Activated CD4-positive, alpha-beta T cell treated with anti-CD3 and anti-CD28 coated beads, Interleukin-2, Interleukin-4, amounts not matched to agents 100 ng/mL and 50 ng/mL, durations not matched to agents 16 hours and 8 hours (primary cell): Measurements from ENCODE around the gene POLD1.
"Not testable (repeated sequence)": the region's sequence is repeated elsewhere in the genome, so short reads cannot be mapped to it uniquely, and the experiment has no call there.

Experiments
- DNase-seq: peaks from one replicate; pipeline ENCODE4 v3.0.0-alpha.2; 2020; ENCODE audit warnings: low spot score

POLD1 gene

GRCh38 chr19:50435627-50436026 lies 51.5 kb downstream of the POLD1 start:
- no peak for DNase-seq

DNA sequence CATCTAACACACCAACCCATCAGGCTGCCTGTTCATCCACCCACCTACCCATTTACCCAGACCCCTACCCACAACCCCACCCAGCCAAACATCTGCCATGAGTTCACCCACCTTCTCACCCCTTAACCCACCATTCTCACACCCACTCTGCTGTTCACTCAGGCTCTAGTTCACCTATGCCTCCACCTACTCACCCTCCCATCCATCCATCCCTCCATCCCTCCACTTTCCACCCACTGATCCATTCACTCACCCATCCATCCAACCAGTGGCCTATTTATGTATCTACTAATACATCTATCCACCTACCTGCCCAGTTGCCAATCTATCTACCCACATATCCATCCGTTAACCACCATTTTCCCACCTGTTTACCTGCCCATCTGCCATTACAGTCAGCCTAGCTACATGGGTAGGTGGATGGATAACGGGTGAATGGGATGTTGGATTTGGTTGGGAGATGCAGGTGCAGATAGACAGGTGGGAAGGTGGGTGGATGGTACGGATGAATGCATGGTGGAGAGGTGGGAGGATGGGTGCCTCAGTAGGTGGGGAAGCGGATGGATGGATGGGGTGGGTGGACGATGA lies 53.8 kb downstream of the POLD1 start:
- DNase-seq: no peak

DNA sequence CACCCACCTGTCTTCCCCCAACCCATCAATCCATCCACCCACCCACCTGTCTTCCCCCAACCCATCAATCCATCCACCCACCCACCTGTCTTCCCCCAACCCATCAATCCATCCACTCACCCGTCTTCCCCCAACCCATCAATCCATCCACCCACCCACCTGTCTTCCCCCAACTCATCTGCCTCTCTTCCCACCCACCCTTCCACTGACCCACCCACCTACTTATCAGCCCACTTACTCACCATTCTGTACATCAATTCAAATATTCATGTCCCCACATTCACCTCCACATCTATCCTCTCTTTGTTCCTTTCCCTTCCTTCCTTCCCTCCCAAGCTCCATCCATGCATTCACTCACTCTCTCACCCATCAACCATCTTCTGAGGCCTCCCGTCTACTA lies 55.0 kb downstream of the POLD1 start:
- DNase-seq: not testable (repeated sequence)

GRCh38 chr19:50444059-50444458 lies 59.9 kb downstream of the POLD1 start:
- DNase-seq: no peak

DNA sequence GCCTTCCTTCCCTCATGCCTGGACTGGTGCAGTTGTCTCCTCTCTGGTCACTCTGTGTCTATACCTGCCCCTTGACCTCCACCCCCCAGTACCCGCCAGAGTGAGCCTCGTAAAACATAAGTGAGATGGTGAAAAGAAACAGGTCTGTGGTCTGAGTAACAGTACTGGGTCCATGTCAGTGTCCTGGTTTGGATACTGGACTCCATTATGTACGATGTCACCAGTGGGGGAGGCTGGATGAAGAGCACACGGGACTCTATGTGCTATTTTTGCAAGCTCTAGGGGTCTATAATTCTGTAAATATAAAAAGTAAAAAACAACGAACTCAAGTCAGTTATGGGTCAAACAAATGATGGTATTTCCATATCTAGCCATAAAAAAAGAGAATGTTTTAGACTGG lies 62.9 kb downstream of the POLD1 start:
- DNase-seq: no peak

GRCh38 chr19:50447750-50448149 lies 63.6 kb downstream of the POLD1 start:
- no peak for DNase-seq

DNA sequence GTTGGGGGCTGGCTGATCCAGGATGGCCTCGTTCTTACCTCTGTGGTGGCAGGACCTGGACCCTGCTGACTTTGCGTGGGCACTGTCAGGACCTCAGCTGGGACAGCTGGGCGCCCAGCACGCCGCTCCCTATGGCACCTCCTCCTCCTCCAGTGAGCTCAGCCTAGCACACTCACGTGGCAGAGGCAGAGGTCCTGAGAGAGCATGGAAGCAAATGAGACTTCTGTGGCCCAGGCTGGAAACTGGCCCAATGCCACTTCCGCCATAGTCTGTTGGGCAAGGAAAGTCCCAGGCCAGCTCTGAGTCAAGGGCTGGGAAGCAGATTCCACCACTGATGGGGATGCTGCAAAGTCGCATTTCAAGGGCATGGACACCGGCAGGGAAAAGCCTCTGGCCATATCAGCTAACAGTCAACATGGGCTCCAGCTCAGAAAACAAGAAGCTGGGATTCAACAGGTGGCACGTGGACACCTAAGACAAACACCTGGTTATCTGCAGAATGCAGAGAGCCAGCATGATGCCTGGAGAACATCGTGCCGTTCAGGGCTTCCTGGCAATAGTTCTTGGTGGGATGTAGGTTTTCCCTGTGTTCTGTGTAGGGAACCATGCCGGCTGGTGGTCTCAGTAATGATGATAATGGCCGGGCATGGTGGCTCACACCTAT lies 65.2 kb downstream of the POLD1 start:
- no peak for DNase-seq

DNA sequence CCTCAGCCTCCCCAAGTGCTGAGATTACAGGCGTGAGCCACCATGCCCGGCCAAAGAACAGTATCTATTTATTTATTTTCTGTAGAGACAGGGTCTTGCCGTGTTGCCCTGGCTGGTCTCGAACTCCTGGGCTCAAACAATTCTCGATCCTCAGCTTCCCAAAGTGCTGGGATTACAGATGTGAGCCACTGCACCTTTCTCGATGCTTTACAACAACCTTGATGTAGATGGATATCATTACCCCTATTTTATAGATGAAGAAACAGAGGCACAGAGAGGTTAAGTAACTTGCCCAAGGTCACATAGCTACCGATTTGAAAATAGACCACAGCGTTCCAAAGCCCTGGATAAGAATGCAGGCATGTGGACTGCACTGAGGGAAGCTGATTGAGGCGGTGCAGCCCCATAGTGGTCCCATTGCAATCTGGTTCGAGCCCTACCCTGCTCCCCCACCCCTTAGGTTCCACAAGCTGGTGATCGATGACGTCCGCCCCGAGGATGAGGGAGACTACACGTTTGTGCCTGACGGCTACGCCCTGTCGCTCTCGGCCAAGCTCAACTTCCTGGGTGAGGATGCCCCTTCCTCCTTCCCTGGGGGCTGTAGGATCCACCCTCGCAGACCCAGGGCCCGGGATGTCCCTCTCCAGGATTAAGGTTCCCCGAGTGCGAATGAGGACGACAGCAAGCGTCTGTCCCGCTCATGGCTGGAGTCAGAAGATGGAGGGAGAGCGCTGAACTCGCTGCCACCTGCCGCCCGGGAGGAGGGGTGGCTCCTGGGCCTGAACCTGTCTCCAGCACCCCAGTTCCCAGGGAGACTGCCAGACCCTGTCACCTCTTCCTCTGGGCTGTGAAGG lies 66.4 kb downstream of the POLD1 start:
- no peak for DNase-seq

DNA sequence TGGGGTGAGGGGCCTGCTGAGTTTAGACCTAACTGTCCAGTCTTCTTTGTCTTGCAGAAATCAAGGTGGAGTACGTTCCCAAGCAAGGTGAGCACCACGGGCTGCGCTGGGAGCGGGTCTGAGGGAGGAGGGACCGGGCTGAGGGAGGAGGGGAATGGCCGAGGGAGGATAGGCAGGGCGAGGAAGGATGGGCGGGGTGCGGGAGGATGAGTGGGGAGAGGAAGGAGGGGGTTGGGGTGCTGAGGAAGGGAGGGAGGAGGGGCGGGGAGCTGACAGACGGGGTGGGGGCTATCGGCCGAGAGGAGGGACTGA lies 67.0 kb downstream of the POLD1 start:
- no peak for DNase-seq

- DNase-seq: no peak
Observed at GRCh38 chr19:50453243-50453642, 69.1 kb downstream of the POLD1 start.

- DNase-seq: no peak
Observed at GRCh38 chr19:50455992-50456391, 71.8 kb downstream of the POLD1 start.

GRCh38 chr19:50457300-50457699 lies 73.2 kb downstream of the POLD1 start:
- no peak for DNase-seq

DNA sequence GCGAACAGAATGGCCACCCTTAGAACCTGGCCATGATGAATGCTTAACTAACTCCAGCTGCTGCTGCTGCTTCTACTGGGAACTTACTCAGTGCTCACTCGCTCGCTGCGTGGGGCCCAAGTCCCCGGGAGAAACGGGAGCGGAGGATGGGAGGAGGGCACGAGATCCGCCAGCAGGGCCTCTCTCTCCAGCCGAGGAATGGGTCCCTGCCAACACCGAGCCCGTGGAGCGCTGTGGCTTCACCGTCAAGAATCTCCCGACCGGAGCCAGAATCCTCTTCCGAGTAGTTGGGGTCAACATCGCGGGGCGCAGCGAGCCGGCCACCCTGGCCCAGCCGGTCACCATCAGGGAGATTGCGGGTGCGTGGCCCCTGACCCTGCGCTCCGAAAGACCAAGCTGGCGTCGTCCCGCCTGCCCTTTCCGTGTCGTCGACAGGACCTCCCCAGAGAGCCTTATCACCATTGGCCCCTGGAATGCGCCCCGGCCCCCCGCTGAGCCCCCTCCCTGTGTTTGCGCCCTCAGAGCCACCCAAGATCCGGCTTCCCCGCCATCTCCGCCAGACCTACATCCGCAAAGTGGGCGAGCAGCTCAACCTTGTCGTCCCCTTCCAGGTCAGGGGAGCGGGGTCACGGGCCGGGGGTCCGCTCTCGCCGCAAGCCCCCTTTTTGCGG lies 74.4 kb downstream of the POLD1 start:
- DNase-seq: no peak

DNA sequence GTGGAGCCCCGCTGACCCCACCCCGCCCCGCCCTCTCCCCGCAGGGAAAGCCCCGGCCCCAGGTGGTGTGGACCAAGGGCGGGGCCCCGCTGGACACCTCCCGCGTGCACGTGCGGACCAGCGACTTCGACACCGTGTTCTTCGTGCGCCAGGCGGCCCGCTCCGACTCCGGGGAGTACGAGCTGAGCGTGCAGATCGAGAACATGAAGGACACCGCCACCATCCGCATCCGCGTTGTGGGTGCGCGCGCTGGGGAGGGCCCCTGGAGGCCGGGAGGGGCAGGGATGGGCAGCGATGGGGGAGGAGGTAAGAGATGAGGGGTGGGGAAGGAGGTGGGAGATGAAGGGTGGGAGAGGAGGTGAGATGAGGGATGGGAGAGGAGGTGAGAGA lies 74.9 kb downstream of the POLD1 start:
- DNase-seq: no peak

- DNase-seq: no peak
Observed at GRCh38 chr19:50459638-50460037, 75.5 kb downstream of the POLD1 start.

DNA sequence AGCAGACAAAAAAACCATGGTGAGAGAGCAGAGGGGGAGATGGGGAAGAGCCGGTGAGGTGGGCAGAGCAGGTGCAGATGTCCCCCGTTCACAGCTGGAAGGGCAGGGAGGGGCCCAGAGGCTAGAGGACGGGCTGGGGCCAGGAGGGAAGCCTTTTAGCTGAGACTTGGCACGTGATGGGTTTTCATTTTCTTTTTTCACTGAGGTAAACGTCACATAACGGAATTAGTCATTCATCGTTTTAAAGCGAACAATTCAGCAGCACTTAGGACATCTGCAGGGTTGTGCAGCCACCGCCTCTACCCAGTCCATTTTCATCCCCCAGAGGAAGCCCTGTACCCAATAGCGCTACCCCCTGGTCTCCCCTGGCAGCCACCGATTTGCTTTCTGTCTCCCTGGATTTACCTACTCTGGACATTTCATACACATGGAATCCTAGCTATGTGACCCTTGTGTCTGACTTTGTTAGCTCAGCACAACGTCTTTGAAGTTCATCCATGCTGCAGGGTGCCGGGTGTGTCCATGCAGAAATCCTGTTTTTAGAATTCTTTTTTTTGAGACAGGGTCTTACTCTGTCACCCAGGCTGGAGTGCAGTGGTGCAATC lies 76.1 kb downstream of the POLD1 start:
- peak; percentile 64 for DNase-seq

DNA sequence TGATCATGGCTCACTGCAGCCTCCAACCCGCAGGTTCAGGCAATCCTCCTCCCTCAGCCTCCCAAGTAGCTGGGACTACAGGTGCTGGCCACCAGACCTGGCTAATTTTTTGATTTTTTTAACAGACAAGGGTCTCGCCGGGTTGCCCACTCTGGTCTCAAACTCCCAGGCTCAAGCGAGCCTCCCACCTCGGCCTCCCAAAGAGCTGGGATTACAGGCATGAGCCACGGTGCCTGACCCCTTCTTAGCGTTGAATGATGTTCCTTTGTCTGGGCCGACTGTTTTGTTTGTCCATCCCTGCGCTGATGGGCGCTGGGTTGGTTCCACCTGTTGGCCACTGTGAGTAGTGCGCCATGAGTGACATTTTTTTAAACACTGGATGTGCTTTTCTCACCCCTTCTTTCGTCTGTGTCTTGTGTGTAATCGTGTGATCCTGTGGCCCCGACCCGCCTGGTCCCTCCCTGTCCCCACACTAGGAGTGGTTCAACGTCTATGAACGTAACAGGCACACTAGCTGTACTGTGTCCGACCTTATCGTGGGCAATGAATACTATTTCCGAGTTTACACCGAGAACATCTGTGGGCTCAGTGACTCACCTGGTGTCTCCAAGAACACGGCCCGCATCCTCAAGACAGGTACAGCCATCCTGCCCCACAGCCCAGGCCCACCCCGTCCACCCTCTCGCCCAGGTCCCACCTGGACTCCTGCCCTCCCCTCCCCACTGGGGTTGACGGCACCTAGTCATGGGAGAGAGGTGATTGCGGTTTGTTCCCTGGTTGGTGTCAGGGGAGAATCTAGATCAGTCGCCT lies 77.1 kb downstream of the POLD1 start:
- DNase-seq: peak; percentile 73

- no peak for DNase-seq
Observed at GRCh38 chr19:50462970-50463369, 78.8 kb downstream of the POLD1 start.

GRCh38 chr19:50464348-50464747 lies 80.2 kb downstream of the POLD1 start:
- DNase-seq: no peak

GRCh38 chr19:50465000-50465399 lies 80.9 kb downstream of the POLD1 start:
- no peak for DNase-seq

DNA sequence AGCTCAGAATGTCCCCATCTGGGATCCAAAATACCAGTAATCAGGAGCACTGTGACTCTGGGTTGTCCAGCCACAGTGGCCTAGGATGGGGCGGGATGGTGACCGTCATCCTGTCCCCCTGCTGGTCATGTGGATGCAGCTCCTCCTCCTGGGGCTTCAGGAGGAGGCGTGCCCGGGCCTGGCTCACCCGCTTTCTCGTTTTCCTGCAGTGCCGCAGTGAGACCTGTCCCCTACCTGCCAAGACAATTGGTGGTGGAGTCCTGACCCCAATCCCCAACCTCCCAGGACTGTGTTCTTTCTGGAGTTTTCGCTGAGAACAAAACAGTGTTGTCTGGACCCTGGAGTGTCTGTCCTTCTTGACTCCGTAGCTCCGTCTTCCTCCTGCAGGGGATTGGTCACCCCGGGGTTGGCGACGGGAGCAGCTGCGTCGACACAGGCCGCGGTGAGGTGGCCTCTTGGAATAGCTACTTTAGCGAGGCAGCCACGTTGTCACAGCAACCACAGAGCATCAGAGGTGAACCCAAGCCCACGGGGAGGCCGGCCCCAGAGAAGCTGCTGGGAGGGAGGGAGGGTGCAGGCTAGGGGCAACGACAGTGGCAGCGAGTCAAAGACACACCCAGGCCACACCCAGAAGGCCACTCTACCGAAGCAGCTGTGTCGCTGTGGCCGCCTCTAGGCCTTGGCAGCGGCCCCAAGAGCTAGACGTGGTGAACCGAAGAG lies 82.0 kb downstream of the POLD1 start:
- no peak for DNase-seq
